Measurements from ENCODE around the gene VAX1. TPM values are rescaled to one million over a fixed set of nuclear protein-coding genes. Genes with fewer than 3 reads are reported as not detected.

VAX1 gene
- total RNA-seq, 1 experiment from 2014 or later = not detected

GRCh38 chr10:117092386-117092785 lies 45.7 kb downstream of the VAX1 start:
- Histone ChIP-seq H3K18ac (ENCODE audit: insufficient read length, low read depth, low read length) (no peak overlapping the region), H3K9me3 (ENCODE audit: control insufficient read depth, low read depth, low read length) (no peaks in the 10 kb centered on the region), H2BK15ac (ENCODE audit: low read depth, low read length) (no peak overlapping the region), H3K27me3 (ENCODE audit: insufficient read depth, low read length) (no peaks in the 10 kb centered on the region), H3K27ac (ENCODE audit: insufficient read length, low read depth, low read length) (no peak overlapping the region), H2BK20ac (ENCODE audit: low read depth, low read length, poor library complexity, severe bottlenecking) (no peak overlapping the region), H3K9ac (ENCODE audit: extremely low read depth, insufficient read length, low read length) (no peak overlapping the region), H4K8ac (replicated peaks; ENCODE audit: insufficient read length, low read depth, low read length) (no peak overlapping the region), H3K23ac (ENCODE audit: insufficient read length, low read depth, low read length) (no peak overlapping the region), H2BK5ac (ENCODE audit: insufficient read length, low read length) (no peak overlapping the region), H3K4ac (ENCODE audit: low read depth, low read length) (no peak overlapping the region), H3K79me1 (ENCODE audit: insufficient read depth, low read depth, low read length, poor library complexity, severe bottlenecking) (no peaks in the 10 kb centered on the region), H3K4me1 (ENCODE audit: insufficient read depth, low read length) (0 out of 2 replicates have a peak, but pooled peaks cover 3% of the 10 kb centered on the region), H2AFZ (ENCODE audit: low read length) (no peak overlapping the region), H4K91ac (ENCODE audit: insufficient read length, low read depth, low read length) (no peak overlapping the region), H4K20me1 (ENCODE audit: control insufficient read depth, insufficient read depth, insufficient read length) (no peaks in the 10 kb centered on the region), H3K14ac (ENCODE audit: insufficient read depth, low read length) (no peak overlapping the region), H2AK5ac (ENCODE audit: insufficient read length, low read length) (no peak overlapping the region), H3K4me2 (ENCODE audit: insufficient read depth, insufficient read length, low read length) (no peak overlapping the region), H3K79me2 (ENCODE audit: insufficient read depth, low read length) (no peaks in the 10 kb centered on the region), H2BK120ac (ENCODE audit: low read depth, low read length, poor library complexity, severe bottlenecking) (no peak overlapping the region), H2BK12ac (ENCODE audit: insufficient read length, low read depth, low read length) (no peak overlapping the region), H3T11ph (ENCODE audit: low read length) (no peak overlapping the region), H3K56ac (ENCODE audit: insufficient read length, low read depth, low read length) (no peak overlapping the region), H3K23me2 (ENCODE audit: insufficient read length, low read depth, low read length, poor library complexity, severe bottlenecking) (no peaks in the 10 kb centered on the region), H4K5ac (ENCODE audit: insufficient read length, low read depth, low read length) (no peak overlapping the region)
- Mint-ChIP-seq H3K27ac (no peak overlapping the region), H3K9me3 (no peaks in the 10 kb centered on the region), H3K27me3 (ENCODE audit: low read depth) (peaks cover 44% of the 10 kb centered on the region), H3K4me1 (peaks cover 31 to 37% of the 10 kb centered on the region in 2 experiments), H3K4me3 (no peak overlapping the region), H3K36me3 (ENCODE audit: insufficient read depth in 1 of 3, low read depth in 3 of 3) (no peaks in the 10 kb centered on the region)
- no CpG with 5 or more reads among the region's 6 CpGs for WGBS (ENCODE audit: extremely low coverage, insufficient read length, low lambda C conversion rate)
- TF ChIP-seq, protein P1, sequence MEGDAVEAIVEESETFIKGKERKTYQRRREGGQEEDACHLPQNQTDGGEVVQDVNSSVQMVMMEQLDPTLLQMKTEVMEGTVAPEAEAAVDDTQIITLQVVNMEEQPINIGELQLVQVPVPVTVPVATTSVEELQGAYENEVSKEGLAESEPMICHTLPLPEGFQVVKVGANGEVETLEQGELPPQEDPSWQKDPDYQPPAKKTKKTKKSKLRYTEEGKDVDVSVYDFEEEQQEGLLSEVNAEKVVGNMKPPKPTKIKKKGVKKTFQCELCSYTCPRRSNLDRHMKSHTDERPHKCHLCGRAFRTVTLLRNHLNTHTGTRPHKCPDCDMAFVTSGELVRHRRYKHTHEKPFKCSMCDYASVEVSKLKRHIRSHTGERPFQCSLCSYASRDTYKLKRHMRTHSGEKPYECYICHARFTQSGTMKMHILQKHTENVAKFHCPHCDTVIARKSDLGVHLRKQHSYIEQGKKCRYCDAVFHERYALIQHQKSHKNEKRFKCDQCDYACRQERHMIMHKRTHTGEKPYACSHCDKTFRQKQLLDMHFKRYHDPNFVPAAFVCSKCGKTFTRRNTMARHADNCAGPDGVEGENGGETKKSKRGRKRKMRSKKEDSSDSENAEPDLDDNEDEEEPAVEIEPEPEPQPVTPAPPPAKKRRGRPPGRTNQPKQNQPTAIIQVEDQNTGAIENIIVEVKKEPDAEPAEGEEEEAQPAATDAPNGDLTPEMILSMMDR (conservative IDR thresholded peaks at IDR 0.05) = no peak
- DNase-seq = no peak
